RWPE2 (cell line): ENCODE data around the gene MCF2L2.

Experiments used
- ATAC-seq: fragments of 200-7000 bp; cut with Tn5 transposase; 3 replicates; pipeline ENCODE4 v1.9.1; 2021; ENCODE audit warnings: low read depth
- DNase-seq: peaks from one replicate; pipeline ENCODE4 v3.0.0-alpha.2; 2020; ENCODE audit warnings: low spot score
- H3K27ac ChIP-seq: fragments of 450-650 bp; 2 replicates; pipeline ENCODE4 v1.5.1; 2017; ENCODE audit warnings: mild to moderate bottlenecking; ENCODE audit not compliant: poor library complexity, severe bottlenecking
- H3K27me3 ChIP-seq: fragments of 250-450 bp; sonication (Bioruptor Pico); 2 replicates; pipeline ENCODE4 v1.5.1; 2021; ENCODE audit warnings: mild to moderate bottlenecking, moderate library complexity; ENCODE audit not compliant: insufficient read depth, poor library complexity, severe bottlenecking
- H3K36me3 ChIP-seq: fragments of 250-450 bp; sonication (Bioruptor Pico); 2 replicates; pipeline ENCODE4 v1.5.1; 2020; ENCODE audit warnings: low read depth, mild to moderate bottlenecking, moderate library complexity
- H3K4me1 ChIP-seq: fragments of 250-450 bp; sonication (Bioruptor Pico); 2 replicates; pipeline ENCODE4 v1.5.1; 2021; ENCODE audit warnings: mild to moderate bottlenecking, moderate library complexity; ENCODE audit not compliant: insufficient read depth, poor library complexity, severe bottlenecking
- H3K4me3 ChIP-seq: fragments of 250-450 bp; sonication (Bioruptor Pico); 2 replicates; pipeline ENCODE4 v1.5.1; 2021; ENCODE audit warnings: mild to moderate bottlenecking, moderate library complexity; ENCODE audit not compliant: severe bottlenecking
- H3K9me3 ChIP-seq: fragments of 250-450 bp; sonication (Bioruptor Pico); 2 replicates; pipeline ENCODE4 v1.5.1; 2021; ENCODE audit warnings: mild to moderate bottlenecking, moderate library complexity; ENCODE audit not compliant: severe bottlenecking
- TF ChIP-seq, protein P1 (sequence below): fragments of 450-650 bp; IDR thresholded peaks from one replicate; pipeline ENCODE4 v1.5.1; 2017; ENCODE audit warnings: mild to moderate bottlenecking, moderate library complexity; ENCODE audit not compliant: poor library complexity, severe bottlenecking

The MCF2L2 gene

DNA sequence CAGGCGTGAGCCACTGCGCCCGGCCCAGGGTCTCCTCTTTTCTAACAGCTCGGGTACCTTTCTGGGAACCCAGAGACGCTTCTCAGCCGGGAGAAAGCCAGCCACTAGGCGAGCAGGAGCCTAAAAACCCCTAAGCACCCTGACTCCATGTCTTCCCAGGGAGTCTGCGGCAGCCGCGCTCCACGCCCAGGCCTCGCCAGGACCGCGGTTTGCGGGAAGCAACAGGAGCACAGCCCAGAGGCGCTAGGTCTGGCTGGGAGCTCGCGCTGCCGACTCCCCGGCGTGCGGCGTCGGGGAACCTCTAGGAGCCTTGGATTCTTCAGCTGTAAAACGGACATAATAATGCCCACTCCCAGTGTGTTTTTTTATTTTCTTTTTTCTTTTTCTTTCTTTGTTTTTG lies 264.9 kb downstream of the MCF2L2 start:
- TF ChIP-seq, protein P1, sequence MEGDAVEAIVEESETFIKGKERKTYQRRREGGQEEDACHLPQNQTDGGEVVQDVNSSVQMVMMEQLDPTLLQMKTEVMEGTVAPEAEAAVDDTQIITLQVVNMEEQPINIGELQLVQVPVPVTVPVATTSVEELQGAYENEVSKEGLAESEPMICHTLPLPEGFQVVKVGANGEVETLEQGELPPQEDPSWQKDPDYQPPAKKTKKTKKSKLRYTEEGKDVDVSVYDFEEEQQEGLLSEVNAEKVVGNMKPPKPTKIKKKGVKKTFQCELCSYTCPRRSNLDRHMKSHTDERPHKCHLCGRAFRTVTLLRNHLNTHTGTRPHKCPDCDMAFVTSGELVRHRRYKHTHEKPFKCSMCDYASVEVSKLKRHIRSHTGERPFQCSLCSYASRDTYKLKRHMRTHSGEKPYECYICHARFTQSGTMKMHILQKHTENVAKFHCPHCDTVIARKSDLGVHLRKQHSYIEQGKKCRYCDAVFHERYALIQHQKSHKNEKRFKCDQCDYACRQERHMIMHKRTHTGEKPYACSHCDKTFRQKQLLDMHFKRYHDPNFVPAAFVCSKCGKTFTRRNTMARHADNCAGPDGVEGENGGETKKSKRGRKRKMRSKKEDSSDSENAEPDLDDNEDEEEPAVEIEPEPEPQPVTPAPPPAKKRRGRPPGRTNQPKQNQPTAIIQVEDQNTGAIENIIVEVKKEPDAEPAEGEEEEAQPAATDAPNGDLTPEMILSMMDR, result no peak
- no peaks in the 10 kb centered on the region for H3K9me3 ChIP-seq
- no peak overlapping the region for H3K4me3 ChIP-seq
- ATAC-seq, result no peak
- no peaks in the 10 kb centered on the region for H3K36me3 ChIP-seq
- DNase-seq, result no peak
- H3K4me1 ChIP-seq, result peaks cover 6% of the 10 kb centered on the region
- no peaks in the 10 kb centered on the region for H3K27me3 ChIP-seq
- H3K27ac ChIP-seq, result no peak overlapping the region

DNA sequence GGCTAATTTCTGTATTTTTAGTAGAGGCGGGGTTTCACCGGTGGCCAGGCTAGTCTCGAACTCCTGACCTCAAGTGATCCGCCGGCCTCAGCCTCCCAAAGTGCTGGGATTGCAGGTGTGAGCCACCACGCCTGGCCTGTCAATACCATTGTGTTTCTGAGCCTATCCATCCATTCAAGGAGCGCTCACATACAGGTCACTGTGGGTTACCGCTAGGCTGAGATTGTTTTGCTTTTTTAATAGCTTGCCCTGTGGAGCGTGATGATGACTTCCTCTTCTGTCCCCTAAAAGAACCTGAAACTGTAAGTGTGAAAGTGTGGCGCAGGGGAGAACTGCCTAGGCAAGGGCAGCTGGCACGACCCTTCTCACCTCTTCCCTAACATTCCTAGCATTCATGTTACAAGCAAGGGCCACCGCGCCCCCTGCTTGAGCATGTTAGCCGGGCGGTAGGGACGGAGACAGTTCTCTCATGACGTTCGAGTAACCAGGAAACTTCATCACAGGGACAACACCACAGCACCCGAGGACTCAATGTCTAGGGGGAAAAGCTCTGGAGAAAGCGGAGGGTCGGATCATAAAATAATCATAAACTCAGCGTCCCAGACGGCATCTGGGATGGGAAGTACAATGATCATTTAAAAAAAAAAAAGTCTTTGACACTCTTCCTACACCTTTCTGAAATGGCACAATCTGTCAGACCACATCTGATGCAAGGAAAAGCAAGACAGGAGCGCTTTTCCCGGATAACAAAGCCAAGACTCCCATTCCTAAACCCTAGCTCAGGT lies 266.7 kb downstream of the MCF2L2 start:
- TF ChIP-seq, protein P1, result no peak
- no peaks in the 10 kb centered on the region for H3K36me3 ChIP-seq
- ATAC-seq (peak; percentile 7; the same call in 1 of the 3 replicates), DNase-seq (no peak)
- H3K27ac ChIP-seq, result no peak overlapping the region
- H3K4me3 ChIP-seq, result peak overlapping the region; percentile 48
- no peaks in the 10 kb centered on the region for H3K9me3 ChIP-seq
- peaks cover 6% of the 10 kb centered on the region for H3K4me1 ChIP-seq
- H3K27me3 ChIP-seq, result no peaks in the 10 kb centered on the region

DNA sequence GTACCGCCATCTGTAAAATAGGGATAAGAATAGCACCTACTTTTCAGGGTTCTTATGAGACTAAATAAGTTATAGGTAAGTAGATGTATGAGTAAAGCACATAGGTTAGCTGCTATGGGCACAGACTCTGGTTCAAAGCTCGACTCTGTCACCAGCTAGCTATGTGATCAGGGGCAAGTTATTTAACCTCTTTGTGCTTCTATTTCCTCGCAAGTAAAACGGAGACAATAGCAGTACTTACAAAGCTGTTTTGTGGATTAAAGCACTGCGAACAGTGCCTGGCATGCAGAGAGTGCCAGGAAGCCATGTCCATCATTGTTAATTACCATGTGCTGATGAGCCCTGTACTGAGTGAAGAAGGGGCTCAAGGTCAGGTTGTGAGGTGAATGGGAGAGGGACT lies 267.8 kb downstream of the MCF2L2 start:
- no peaks in the 10 kb centered on the region for H3K36me3 ChIP-seq
- DNase-seq (no peak), ATAC-seq (no peak)
- H3K27me3 ChIP-seq, result no peaks in the 10 kb centered on the region
- peaks cover 6% of the 10 kb centered on the region for H3K4me1 ChIP-seq
- no peaks in the 10 kb centered on the region for H3K9me3 ChIP-seq
- TF ChIP-seq, protein P1, result no peak
- no peak overlapping the region for H3K4me3 ChIP-seq
- H3K27ac ChIP-seq, result no peak overlapping the region

DNA sequence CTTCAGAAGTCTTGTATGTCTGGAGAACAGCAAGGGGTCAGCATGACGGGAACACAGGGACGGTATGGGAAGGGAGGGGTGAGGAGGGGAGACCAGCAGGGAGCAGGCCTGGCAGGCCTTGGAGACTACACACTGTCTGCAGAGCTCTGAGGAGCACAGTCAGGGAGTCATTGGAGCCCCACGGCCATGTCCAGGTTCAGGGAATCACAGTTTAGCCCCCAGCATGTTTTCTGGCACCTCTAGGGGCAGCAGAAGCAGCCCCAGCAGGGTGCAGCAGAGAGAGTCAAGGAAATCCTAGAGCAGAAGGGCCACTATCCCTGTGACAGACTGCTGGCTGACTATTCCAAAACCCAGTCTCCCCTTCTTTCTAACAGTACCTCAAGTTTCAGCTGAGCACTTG lies 269.1 kb downstream of the MCF2L2 start:
- TF ChIP-seq, protein P1, result peak; percentile 9
- Histone ChIP-seq H3K9me3 (no peaks in the 10 kb centered on the region), H3K27me3 (no peaks in the 10 kb centered on the region), H3K36me3 (no peaks in the 10 kb centered on the region), H3K4me1 (peaks cover 6% of the 10 kb centered on the region), H3K4me3 (no peak overlapping the region), H3K27ac (no peak overlapping the region)
- ATAC-seq, result no peak
- no peak for DNase-seq

DNA sequence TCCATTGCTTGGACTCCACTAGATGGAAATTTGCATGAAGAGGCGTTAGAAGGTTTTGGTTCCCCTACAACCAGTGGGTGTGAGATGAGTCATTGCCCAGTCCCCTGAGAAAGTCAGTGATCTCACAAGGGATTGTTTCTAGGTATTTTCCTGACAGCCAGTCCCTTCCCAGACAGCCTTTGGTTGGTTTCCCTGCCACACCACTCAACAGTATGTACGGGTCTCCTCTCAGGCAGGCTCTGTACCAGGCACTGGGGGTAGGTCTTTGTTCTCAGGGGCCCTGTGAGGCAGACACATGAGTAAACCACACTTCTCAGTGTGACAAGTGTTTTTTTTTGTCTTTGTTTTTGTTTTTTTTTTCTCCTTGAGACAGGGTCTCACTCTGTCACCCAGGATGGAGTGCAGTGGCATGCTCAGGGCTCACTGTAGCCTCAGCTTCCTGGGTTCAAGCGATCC lies 269.8 kb downstream of the MCF2L2 start:
- Histone ChIP-seq H3K4me1 (peaks cover 6% of the 10 kb centered on the region), H3K27me3 (no peaks in the 10 kb centered on the region), H3K27ac (no peak overlapping the region), H3K9me3 (no peaks in the 10 kb centered on the region), H3K4me3 (no peak overlapping the region), H3K36me3 (no peaks in the 10 kb centered on the region)
- no peak for ATAC-seq
- no peak for DNase-seq
- TF ChIP-seq, protein P1, result no peak
